Measurements from ENCODE around the gene VGLL4.

The VGLL4 gene

GRCh38 chr3:11640009-11640673, 3.6 kb downstream of the VGLL4 start:
- no peak for TF ChIP-seq CTCF (IDR thresholded peaks at IDR 0.05; ENCODE audit: low read depth, low read length)
- peak overlapping the region; percentile 92 for H3K4me3 ChIP-seq (ENCODE audit: low read depth, low read length)

GRCh38 chr3:11638495-11639358, 5.0 kb downstream of the VGLL4 start:
- TF ChIP-seq CTCF (IDR thresholded peaks at IDR 0.05; ENCODE audit: low read depth, low read length), result no peak

GRCh38 chr3:11637901-11638458, 5.7 kb downstream of the VGLL4 start:
- H3K4me3 ChIP-seq (ENCODE audit: low read depth, low read length), result peak overlapping the region; percentile 36

More at GRCh38 chr3:11638495-11639358, 5.0 kb downstream of the VGLL4 start:
- peak overlapping the region; percentile 36 for H3K4me3 ChIP-seq (ENCODE audit: low read depth, low read length)

GRCh38 chr3:11636394-11636770, 7.3 kb downstream of the VGLL4 start:
- H3K4me3 ChIP-seq (ENCODE audit: low read depth, low read length), result no peak overlapping the region
- no peak for TF ChIP-seq CTCF (IDR thresholded peaks at IDR 0.05; ENCODE audit: low read depth, low read length)

More at GRCh38 chr3:11637901-11638458, 5.7 kb downstream of the VGLL4 start:
- no peak for TF ChIP-seq CTCF (IDR thresholded peaks at IDR 0.05; ENCODE audit: low read depth, low read length)

- TF ChIP-seq CTCF (IDR thresholded peaks at IDR 0.05; ENCODE audit: low read depth, low read length), result no peak
- no peak overlapping the region for H3K4me3 ChIP-seq (ENCODE audit: low read depth, low read length)
These were observed 7.9 kb downstream of the VGLL4 start for GRCh38 chr3:11635680-11636393.

GRCh38 chr3:11634974-11635612, 8.6 kb downstream of the VGLL4 start:
- TF ChIP-seq CTCF (IDR thresholded peaks at IDR 0.05; ENCODE audit: low read depth, low read length), result no peak

More at GRCh38 chr3:11634974-11635612, 8.6 kb downstream of the VGLL4 start:
- H3K4me3 ChIP-seq (ENCODE audit: low read depth, low read length), result no peak overlapping the region
